DOHH2 (cell line): ENCODE data around the gene FAM78B.

ENCODE experiments used
- H3F3A ChIP-seq: fragments of 200-600 bp; sonication (generic), shearing (Covaris generic); 2 replicates; pipeline ENCODE4 v1.6.0; 2016; ENCODE audit warnings: antibody characterized with exemption, mild to moderate bottlenecking; ENCODE audit not compliant: control insufficient read depth, insufficient read depth
- H3K27ac ChIP-seq: fragments of 200-600 bp; sonication (generic); 2 replicates; pipeline ENCODE4 v1.5.1; 2014; ENCODE audit warnings: low read depth, mild to moderate bottlenecking, low read length, moderate library complexity
- H3K27me3 ChIP-seq: fragments of 200-600 bp; sonication (generic); 2 replicates; pipeline ENCODE4 v1.6.1; 2014; ENCODE audit warnings: mild to moderate bottlenecking, low read length, mixed read lengths; ENCODE audit not compliant: control insufficient read depth
- H3K36me3 ChIP-seq: fragments of 200-600 bp; sonication (generic); 2 replicates; pipeline ENCODE4 v1.6.1; 2014; ENCODE audit warnings: mild to moderate bottlenecking, low read length, moderate library complexity, mixed read lengths; ENCODE audit not compliant: control insufficient read depth
- H3K4me1 ChIP-seq: fragments of 200-600 bp; sonication (generic); 2 replicates; pipeline ENCODE4 v1.6.1; 2014; ENCODE audit warnings: mild to moderate bottlenecking, low read length, mixed read lengths; ENCODE audit not compliant: control insufficient read depth
- H3K4me2 ChIP-seq: fragments of 200-600 bp; sonication (generic); 2 replicates; pipeline ENCODE4 v1.6.0; 2014; ENCODE audit warnings: mild to moderate bottlenecking, low read length, moderate library complexity
- H3K4me3 ChIP-seq: fragments of 200-600 bp; sonication (generic); 2 replicates; pipeline ENCODE4 v1.5.1; 2014; ENCODE audit warnings: mild to moderate bottlenecking, low read length, mixed read lengths
- H3K79me2 ChIP-seq: fragments of 200-600 bp; sonication (generic); 2 replicates; pipeline ENCODE4 v1.6.1; 2014; ENCODE audit warnings: mild to moderate bottlenecking, low read length, mixed read lengths; ENCODE audit not compliant: control insufficient read depth
- H3K9me2 ChIP-seq: fragments of 200-600 bp; sonication (generic); replicated peaks from 2 replicates; pipeline ENCODE4 v1.6.1; 2014; ENCODE audit warnings: mild to moderate bottlenecking, low read length, mixed read lengths; ENCODE audit not compliant: control insufficient read depth
- H3K9me3 ChIP-seq: fragments of 200-600 bp; sonication (generic); 2 replicates; pipeline ENCODE4 v1.6.1; 2014; ENCODE audit warnings: antibody characterized with exemption, low read length, mixed read lengths; ENCODE audit not compliant: control insufficient read depth, insufficient read depth
- H4K20me1 ChIP-seq: fragments of 200-600 bp; sonication (generic); 2 replicates; pipeline ENCODE4 v1.6.0; 2014; ENCODE audit warnings: low read depth, mild to moderate bottlenecking, antibody characterized with exemption, low read length, moderate library complexity; ENCODE audit not compliant: control insufficient read depth, insufficient read depth
- EZH2phosphoT487 ChIP-seq: fragments of 200-600 bp; sonication (generic); IDR thresholded peaks from 2 replicates; pipeline ENCODE4 v1.6.1; 2017; ENCODE audit warnings: borderline replicate concordance, mild to moderate bottlenecking, antibody characterized with exemption, low read length, moderate library complexity, mixed read lengths
- TF ChIP-seq, protein P1 (sequence below): fragments of 200-600 bp; sonication (generic); IDR thresholded peaks from one replicate; pipeline ENCODE4 v1.5.1; 2014; ENCODE audit warnings: antibody characterized with exemption, mild to moderate bottlenecking, low read depth, low read length; ENCODE audit not compliant: poor library complexity, severe bottlenecking

Gene FAM78B

DNA sequence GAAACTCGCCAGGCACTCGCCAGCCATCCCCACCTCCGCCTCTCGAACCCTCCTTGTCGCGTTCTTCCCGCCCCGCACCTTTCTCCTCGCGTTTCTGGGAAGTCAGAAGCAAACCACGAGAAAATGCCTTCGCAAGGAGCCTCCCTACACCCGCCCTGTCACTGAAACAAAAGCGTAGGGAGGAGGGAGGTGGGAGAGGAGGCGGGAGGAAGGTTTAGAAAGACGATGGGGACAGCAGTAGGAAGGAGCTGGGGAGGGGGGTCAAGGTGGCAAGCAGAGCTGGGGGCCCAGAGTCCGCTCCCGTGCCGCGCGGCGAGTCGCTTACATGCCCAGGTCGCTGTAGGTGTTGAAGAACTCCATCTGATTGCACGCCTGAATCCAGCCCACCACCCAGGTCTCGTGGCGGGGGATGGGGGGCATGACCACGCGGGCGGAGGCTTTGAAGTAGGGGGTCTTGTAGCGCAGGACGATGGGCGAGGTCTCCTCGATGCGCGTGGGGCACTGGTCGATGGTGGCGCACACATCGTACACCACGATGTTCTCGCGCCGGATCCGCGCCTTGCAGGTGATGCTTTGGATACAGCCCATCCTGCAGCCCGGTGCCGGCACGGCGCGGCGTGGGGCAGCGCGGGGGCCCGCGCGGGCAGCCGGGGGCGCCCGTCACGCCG, 1.0 kb downstream of the FAM78B start:
- Histone ChIP-seq H3K9me2 (no peaks in the 10 kb centered on the region), H3K27me3 (peaks cover 51% of the 10 kb centered on the region), H4K20me1 (no peaks in the 10 kb centered on the region), H3K4me1 (peaks cover 17% of the 10 kb centered on the region), H3K79me2 (no peaks in the 10 kb centered on the region), H3K9me3 (no peaks in the 10 kb centered on the region), H3K27ac (no peak overlapping the region), H3K36me3 (no peaks in the 10 kb centered on the region), H3K4me2 (peak overlapping the region; percentile 71), H3F3A (no peaks in the 10 kb centered on the region), H3K4me3 (peak overlapping the region; percentile 68; the same call in 1 of the 2 replicates)
- no peak for TF ChIP-seq EZH2phosphoT487
- TF ChIP-seq, protein P1, sequence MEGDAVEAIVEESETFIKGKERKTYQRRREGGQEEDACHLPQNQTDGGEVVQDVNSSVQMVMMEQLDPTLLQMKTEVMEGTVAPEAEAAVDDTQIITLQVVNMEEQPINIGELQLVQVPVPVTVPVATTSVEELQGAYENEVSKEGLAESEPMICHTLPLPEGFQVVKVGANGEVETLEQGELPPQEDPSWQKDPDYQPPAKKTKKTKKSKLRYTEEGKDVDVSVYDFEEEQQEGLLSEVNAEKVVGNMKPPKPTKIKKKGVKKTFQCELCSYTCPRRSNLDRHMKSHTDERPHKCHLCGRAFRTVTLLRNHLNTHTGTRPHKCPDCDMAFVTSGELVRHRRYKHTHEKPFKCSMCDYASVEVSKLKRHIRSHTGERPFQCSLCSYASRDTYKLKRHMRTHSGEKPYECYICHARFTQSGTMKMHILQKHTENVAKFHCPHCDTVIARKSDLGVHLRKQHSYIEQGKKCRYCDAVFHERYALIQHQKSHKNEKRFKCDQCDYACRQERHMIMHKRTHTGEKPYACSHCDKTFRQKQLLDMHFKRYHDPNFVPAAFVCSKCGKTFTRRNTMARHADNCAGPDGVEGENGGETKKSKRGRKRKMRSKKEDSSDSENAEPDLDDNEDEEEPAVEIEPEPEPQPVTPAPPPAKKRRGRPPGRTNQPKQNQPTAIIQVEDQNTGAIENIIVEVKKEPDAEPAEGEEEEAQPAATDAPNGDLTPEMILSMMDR, result no peak

- H3K27me3 ChIP-seq, result peaks cover 44% of the 10 kb centered on the region
- no peaks in the 10 kb centered on the region for H3F3A ChIP-seq
- TF ChIP-seq, protein P1, result no peak
- H3K27ac ChIP-seq, result no peak overlapping the region
- peak overlapping the region; percentile 71 for H3K4me2 ChIP-seq
- no peaks in the 10 kb centered on the region for H4K20me1 ChIP-seq
- no peaks in the 10 kb centered on the region for H3K9me2 ChIP-seq
- H3K36me3 ChIP-seq, result no peaks in the 10 kb centered on the region
- no peak overlapping the region for H3K4me3 ChIP-seq
- H3K9me3 ChIP-seq, result no peaks in the 10 kb centered on the region
- H3K79me2 ChIP-seq, result no peaks in the 10 kb centered on the region
- H3K4me1 ChIP-seq, result peaks cover 17% of the 10 kb centered on the region
Observed at GRCh38 chr1:166164995-166165660, 1.7 kb downstream of the FAM78B start.

DNA sequence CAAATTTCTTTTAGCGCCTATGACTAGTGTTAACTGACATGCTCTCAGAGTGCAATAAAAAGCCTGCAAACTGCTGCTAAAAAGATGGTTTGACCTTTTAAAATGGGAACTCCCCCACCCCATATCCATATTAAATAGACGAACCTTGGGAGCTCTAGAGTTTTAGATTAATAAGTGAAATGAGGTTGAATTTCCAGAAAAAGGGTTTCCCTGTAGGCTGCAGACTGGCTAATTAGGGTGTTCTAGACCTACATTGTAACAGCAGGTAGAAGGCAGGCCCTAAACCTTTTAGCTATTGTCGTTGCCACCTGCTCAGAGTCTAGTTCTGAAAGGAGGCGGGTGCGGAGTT, 2.2 kb downstream of the FAM78B start:
- H3K4me2 ChIP-seq, result no peak overlapping the region
- H3K36me3 ChIP-seq, result no peaks in the 10 kb centered on the region
- no peak for TF ChIP-seq EZH2phosphoT487
- TF ChIP-seq, protein P1, result no peak
- no peak overlapping the region for H3K27ac ChIP-seq
- H3K4me3 ChIP-seq, result no peak overlapping the region
- no peaks in the 10 kb centered on the region for H3K9me3 ChIP-seq
- peaks cover 17% of the 10 kb centered on the region for H3K4me1 ChIP-seq
- H3K27me3 ChIP-seq, result peaks cover 39% of the 10 kb centered on the region
- H4K20me1 ChIP-seq, result no peaks in the 10 kb centered on the region
- no peaks in the 10 kb centered on the region for H3K9me2 ChIP-seq
- no peaks in the 10 kb centered on the region for H3K79me2 ChIP-seq
- no peaks in the 10 kb centered on the region for H3F3A ChIP-seq
